DND-41 (cell line): ENCODE results near the gene SLC2A9.

ENCODE experiments used
- CTCF ChIP-seq: IDR thresholded peaks from 2 replicates; pipeline ENCODE4 v1.5.1; 2012; ENCODE audit warnings: borderline replicate concordance, low read length, moderate library complexity, mild to moderate bottlenecking; ENCODE audit not compliant: poor library complexity, severe bottlenecking; ENCODE audit errors: extremely low read depth
- EZH2 ChIP-seq: IDR thresholded peaks from 3 replicates; pipeline ENCODE4 v1.6.1; 2012; ENCODE audit warnings: borderline replicate concordance, low read depth, mild to moderate bottlenecking, moderate library complexity, low read length, inconsistent platforms; ENCODE audit not compliant: severe bottlenecking

- TF ChIP-seq CTCF, result no peak
- no peak for TF ChIP-seq EZH2
Observed at GRCh38 chr4:9841072-9841471, 180.2 kb downstream of the SLC2A9 start.
